ENCODE data around the gene PDE2A. TPM values are rescaled to one million over a fixed set of nuclear protein-coding genes. Genes with fewer than 3 reads are reported as not detected.

The PDE2A gene
- total RNA-seq, 1 donor from 2014 or later, result 65.9 TPM

GRCh38 chr11:72705442-72706365 is 31.5 kb upstream of the PDE2A start:
- TF ChIP-seq, protein P1, sequence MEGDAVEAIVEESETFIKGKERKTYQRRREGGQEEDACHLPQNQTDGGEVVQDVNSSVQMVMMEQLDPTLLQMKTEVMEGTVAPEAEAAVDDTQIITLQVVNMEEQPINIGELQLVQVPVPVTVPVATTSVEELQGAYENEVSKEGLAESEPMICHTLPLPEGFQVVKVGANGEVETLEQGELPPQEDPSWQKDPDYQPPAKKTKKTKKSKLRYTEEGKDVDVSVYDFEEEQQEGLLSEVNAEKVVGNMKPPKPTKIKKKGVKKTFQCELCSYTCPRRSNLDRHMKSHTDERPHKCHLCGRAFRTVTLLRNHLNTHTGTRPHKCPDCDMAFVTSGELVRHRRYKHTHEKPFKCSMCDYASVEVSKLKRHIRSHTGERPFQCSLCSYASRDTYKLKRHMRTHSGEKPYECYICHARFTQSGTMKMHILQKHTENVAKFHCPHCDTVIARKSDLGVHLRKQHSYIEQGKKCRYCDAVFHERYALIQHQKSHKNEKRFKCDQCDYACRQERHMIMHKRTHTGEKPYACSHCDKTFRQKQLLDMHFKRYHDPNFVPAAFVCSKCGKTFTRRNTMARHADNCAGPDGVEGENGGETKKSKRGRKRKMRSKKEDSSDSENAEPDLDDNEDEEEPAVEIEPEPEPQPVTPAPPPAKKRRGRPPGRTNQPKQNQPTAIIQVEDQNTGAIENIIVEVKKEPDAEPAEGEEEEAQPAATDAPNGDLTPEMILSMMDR (IDR thresholded peaks at IDR 0.05; ENCODE audit: unreplicated experiment), result no peak
- Mint-ChIP-seq H3K4me1 (ENCODE audit: unreplicated experiment) (peaks cover 13% of the 10 kb centered on the region), H3K9me3 (ENCODE audit: unreplicated experiment) (no peaks in the 10 kb centered on the region), H3K4me3 (ENCODE audit: unreplicated experiment) (peak overlapping the region; percentile 1), H3K27ac (ENCODE audit: unreplicated experiment) (no peak overlapping the region), H3K27me3 (ENCODE audit: unreplicated experiment) (peaks cover 11% of the 10 kb centered on the region), H3K36me3 (ENCODE audit: low read depth, unreplicated experiment) (peaks cover 35% of the 10 kb centered on the region)
- no peak for DNase-seq (ENCODE audit: low spot score)

DNA sequence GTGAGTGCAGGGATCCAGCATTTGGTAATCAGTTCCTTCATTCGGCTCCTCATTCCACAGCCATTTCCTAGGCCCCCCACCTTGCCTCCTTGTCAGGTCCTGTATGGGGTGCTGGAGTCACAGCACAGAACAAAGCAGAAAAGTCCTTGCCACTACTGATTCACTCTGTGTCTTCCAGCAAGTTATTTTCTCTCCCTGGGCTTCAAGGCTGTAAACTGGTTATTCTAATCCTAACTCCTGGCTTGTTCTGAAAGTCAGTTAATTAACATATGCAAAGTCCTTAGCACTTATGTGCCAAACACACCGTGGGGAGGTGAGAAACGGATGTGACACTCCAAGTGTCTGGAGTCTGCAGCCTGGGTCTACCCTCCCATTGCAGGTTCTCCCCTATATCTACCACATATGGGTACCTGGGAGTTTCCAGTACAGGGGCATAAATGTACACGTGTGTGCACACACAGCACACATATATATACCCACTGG is 30.6 kb upstream of the PDE2A start:
- no peak for DNase-seq (ENCODE audit: low spot score)
- Mint-ChIP-seq H3K9me3 (ENCODE audit: unreplicated experiment) (no peaks in the 10 kb centered on the region), H3K27me3 (ENCODE audit: unreplicated experiment) (peaks cover 12% of the 10 kb centered on the region), H3K27ac (ENCODE audit: unreplicated experiment) (no peak overlapping the region), H3K4me1 (ENCODE audit: unreplicated experiment) (peaks cover 13% of the 10 kb centered on the region), H3K36me3 (ENCODE audit: low read depth, unreplicated experiment) (peaks cover 42% of the 10 kb centered on the region), H3K4me3 (ENCODE audit: unreplicated experiment) (no peak overlapping the region)
- TF ChIP-seq, protein P1 (IDR thresholded peaks at IDR 0.05; ENCODE audit: unreplicated experiment), result no peak

DNA sequence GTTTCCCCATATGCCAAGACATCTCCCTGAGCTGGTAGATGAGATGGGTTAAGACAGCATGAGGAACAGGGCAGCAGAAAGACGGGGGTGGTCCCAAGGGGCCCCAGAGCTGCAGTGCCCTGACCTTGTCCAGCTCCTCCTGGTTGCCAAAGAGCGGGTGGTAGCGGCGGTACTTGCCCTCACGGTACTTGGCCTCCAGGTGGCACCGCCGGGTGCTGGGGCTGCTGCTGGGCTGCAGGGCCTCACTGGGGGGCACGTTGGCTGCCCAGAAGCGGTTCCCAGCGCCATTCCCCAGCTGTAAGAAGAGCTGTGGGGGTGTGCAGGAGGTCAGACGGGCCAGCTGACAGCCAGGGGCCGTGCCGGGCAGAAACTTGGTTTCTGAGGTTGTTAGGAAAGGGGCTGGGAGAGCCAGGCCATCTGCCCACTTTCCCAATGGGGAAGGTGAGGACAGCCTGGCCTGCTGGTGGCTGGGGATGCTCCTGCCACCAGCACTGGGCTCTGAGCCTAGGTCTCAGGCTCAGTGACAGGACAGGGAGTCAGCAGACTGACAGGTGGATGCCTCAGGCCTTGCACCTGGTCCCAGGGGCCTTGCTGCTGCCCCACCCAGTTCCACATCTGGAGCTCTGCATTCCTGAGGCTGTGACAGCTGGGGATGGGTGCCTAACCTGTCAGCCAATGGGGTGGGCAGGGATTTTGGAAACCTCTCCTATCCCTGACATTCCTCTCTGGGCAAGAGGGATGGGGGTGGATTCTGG is 30.0 kb upstream of the PDE2A start:
- H3K27ac Mint-ChIP-seq (ENCODE audit: unreplicated experiment), result no peak overlapping the region
- H3K4me3 Mint-ChIP-seq (ENCODE audit: unreplicated experiment), result no peak overlapping the region
- H3K27me3 Mint-ChIP-seq (ENCODE audit: unreplicated experiment), result peaks cover 16% of the 10 kb centered on the region
- H3K9me3 Mint-ChIP-seq (ENCODE audit: unreplicated experiment), result no peaks in the 10 kb centered on the region
- DNase-seq (ENCODE audit: low spot score), result no peak
- peaks cover 13% of the 10 kb centered on the region for H3K4me1 Mint-ChIP-seq (ENCODE audit: unreplicated experiment)
- H3K36me3 Mint-ChIP-seq (ENCODE audit: low read depth, unreplicated experiment), result peaks cover 45% of the 10 kb centered on the region
- TF ChIP-seq, protein P1 (IDR thresholded peaks at IDR 0.05; ENCODE audit: unreplicated experiment), result no peak

- Mint-ChIP-seq H3K27me3 (ENCODE audit: unreplicated experiment) (peaks cover 19% of the 10 kb centered on the region), H3K27ac (ENCODE audit: unreplicated experiment) (no peak overlapping the region), H3K4me1 (ENCODE audit: unreplicated experiment) (peaks cover 13% of the 10 kb centered on the region), H3K36me3 (ENCODE audit: low read depth, unreplicated experiment) (peaks cover 48% of the 10 kb centered on the region), H3K4me3 (ENCODE audit: unreplicated experiment) (no peak overlapping the region), H3K9me3 (ENCODE audit: unreplicated experiment) (no peaks in the 10 kb centered on the region)
- TF ChIP-seq, protein P1 (IDR thresholded peaks at IDR 0.05; ENCODE audit: unreplicated experiment), result no peak
- no peak for DNase-seq (ENCODE audit: low spot score)
Observed at GRCh38 chr11:72703267-72704008, 29.2 kb upstream of the PDE2A start.
